GM19468 (cell line): Measurements from ENCODE around the gene HYLS1.
"Not testable (repeated sequence)": the region's sequence is repeated elsewhere in the genome, so short reads cannot be mapped to it uniquely, and the experiment has no call there.

ENCODE experiments used
- ATAC-seq: cut with Tn5 transposase; IDR thresholded peaks from one replicate; pipeline ENCODE4 v1.9.1; 2021; ENCODE audit warnings: mild to moderate bottlenecking, moderate library complexity, moderate number of reproducible peaks; ENCODE audit not compliant: unreplicated experiment; ENCODE audit errors: extremely low read depth

HYLS1 gene, protein sequence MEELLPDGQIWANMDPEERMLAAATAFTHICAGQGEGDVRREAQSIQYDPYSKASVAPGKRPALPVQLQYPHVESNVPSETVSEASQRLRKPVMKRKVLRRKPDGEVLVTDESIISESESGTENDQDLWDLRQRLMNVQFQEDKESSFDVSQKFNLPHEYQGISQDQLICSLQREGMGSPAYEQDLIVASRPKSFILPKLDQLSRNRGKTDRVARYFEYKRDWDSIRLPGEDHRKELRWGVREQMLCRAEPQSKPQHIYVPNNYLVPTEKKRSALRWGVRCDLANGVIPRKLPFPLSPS

DNA sequence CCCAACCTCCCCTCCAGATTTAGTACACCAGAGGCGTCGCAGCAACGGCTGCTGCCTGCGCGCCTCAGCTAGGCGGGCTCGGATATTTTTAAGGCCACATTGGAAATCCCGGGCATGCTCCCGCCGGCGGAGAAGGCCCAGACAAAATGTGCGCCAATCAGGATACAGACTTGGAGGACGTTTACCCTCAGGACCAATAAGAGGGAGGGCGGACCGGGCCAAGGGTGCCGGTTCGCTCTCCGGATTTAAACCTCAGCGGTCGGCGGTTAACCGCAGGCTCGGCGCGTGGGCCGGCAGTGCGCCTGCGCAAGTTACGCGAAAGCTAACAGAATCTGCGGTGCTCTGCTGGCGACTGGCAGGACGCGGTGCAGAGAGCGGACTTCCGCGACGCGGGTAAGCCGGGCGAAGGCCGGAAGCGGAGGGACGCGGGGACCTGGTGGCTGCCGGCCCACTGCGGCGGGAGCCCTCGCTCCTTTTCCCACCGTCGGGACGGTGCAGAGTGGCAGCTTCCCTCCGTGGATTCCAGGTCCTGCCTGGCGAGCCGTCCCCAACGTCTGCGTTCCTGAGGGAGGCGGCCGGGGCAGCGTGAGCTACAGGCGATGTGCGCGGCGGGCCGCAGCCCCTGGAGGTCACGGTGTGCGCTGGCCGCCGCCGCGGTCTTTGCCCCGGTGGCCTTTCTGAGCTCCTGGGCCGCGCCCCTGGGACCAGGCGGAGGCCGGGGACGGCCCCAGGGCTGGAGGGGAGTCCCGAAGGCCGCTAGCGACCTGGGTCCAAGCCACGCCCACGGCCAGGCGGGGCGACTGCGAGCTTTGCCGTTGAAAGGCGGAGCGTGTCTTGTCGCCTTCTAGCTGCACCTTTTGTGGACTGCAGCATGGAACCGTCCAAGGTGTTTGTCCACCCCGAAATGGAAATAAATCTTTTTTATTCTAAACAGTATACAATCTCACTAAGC is at the start of gene HYLS1:
Gene HYLS1 (plus strand): TSS at position 296 of the 952 bp plus-strand sequence. CDS start 11,701 bp downstream, outside the sequence.
- ATAC-seq = peak; percentile 86

DNA sequence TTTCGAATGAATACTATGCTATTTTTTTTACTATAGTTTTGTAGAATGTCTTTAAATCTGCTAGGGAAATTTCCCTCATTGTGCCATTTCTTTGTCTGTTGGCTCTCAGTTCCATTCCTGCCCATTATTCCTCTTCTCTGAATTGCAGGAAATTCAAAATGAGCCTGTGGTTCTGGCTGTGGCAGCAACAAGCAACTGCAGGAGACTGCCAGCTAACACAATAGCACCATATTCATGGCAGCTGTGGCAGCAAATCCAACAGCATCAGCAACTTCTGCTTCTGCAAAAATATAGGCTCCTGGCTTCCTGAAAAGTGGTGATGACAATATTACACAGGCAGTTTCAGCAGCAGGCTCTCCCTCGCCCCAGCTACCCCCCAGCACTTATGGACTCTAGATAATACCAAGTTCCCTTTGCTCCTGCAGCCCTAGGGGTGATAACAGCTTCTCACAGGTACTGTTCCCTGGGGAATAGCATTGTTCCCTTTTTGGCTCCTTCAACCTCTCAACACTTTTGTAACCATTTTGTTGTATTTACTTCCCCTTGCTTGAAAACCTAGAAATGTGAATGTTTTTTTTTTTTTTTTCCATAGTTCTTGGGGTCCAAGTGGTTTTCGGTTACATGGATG is 45.0 kb upstream of the HYLS1 start:
- ATAC-seq = no peak

DNA sequence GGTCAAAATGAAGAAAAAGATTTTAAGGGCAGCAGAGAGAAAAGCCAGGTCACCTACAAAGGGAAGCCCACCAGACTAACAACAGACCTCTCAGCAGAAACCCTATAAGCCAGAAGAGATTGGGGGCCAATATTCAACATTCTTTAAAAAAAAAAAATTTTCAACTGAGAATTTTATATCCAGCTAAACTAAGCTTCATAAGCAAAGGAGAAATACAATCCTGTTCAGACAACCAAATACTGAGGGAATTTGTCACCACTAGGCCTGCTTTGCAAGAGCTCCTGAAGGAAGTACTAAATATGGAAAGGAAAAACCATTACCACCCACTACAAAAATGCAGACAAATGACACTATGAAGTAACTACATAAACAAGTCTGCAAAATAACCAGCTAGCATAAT is 41.3 kb upstream of the HYLS1 start:
- ATAC-seq = no peak

DNA sequence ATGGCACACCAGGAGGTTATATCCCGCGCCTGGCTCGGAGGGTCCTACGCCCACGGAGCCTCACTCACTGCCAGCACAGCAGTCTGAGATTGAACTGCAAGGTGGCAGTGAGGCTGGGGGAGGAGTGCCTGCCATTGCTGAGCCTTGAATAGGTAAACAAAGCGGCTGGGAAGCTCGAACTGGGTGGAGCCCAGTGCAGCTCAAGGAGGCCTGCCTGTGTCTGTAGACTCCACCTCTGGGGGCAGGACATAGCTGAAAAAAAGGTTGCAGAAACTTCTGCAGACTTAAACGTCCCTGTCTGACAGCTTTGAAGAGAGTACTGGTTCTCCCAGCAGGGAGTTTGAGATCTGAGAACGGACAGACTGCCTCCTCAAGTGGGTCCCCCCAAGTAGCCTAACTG is 29.8 kb upstream of the HYLS1 start:
- not testable (repeated sequence) for ATAC-seq

- ATAC-seq = not testable (repeated sequence)
These were observed 24.7 kb upstream of the HYLS1 start for GRCh38 chr11:125862786-125863185.

DNA sequence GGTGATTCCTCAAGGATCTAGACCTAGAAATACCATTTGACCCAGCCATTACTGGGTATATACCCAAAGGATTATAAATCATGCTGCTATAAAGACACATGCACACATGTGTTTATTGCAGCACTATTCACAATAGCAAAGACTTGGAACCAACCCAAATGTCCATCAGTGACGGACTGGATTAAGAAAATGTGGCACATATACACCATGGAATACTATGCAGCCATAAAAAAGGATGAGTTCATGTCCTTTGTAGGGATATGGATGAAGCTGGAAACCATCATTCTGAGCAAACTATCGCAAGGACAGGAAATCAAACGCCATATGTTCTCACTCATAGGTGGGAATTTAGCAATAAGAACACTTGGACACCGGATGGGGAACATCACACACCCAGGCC is 22.1 kb upstream of the HYLS1 start:
- not testable (repeated sequence) for ATAC-seq

DNA sequence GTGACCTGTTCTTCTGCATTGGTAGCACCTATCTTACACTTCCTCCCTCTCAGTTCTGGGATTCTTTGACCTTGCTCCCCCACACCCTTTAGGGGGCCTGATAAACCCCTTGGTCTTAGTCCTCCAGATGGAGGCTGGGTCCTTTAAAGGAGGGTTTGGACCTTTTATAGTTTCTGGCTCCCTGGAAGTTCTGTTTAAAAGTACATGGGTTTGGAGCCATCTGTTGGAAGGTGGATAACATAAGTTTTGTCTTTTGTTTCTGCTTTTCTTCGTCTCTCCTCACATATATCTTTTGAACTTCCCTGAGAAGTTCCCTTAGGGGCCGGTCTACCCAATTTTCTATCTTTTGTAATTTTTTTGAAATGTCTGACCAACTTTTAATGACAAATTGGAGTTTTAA is 17.9 kb upstream of the HYLS1 start:
- ATAC-seq = no peak

DNA sequence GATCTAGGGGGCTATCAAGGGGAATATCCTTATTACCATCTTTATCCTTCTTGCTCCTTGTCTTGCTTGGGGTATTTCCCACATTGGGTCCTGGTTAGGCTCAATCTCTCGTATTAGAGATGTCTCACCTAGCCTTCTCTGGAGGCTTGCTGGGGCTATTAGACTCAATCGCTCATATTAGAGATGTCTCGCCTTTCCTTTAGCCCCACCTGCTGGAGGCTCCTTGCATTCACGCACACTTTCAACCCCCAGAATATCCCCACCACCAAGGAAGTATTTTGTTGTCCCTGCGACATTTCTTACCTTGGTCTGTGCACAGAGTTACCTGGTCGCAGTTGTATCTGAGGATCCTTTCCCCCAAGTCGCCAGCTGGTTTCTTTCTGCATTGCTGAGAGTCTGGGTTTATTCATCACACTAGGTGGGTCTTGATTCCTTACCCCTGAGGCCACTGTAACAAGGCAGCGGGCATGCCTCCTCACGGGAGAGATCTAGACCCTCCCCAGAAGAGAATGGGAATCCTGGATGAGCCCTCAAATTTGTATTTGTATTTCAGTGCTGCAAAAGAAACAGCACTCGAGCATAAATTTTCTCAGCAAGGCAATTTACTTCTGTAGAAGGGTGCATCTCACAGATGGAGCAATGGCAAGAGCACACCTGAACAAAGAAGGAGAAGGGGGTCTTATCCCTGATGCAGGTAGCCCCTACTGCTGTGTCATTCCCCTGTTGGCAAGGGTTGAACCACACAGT is 15.9 kb upstream of the HYLS1 start:
- no peak for ATAC-seq

DNA sequence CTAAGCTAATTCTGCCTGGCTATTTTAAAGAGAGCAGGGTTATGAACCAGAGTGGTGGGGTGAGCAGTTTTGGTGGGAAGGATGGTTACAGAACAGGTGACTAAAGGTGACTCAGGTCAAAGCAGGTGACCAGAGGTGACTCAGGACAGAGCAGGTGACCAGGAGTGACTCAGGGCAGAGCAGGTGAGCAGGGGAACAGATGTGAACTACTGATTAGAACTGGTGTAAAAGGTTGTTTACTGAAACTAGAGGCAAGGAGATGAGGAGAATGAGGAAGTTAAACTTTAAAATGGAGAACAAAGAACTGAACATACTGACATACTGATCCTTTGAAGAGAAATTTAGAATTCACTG is 15.4 kb upstream of the HYLS1 start:
- no peak for ATAC-seq

- no peak for ATAC-seq
These were observed 13.4 kb upstream of the HYLS1 start for GRCh38 chr11:125873881-125874555.

DNA sequence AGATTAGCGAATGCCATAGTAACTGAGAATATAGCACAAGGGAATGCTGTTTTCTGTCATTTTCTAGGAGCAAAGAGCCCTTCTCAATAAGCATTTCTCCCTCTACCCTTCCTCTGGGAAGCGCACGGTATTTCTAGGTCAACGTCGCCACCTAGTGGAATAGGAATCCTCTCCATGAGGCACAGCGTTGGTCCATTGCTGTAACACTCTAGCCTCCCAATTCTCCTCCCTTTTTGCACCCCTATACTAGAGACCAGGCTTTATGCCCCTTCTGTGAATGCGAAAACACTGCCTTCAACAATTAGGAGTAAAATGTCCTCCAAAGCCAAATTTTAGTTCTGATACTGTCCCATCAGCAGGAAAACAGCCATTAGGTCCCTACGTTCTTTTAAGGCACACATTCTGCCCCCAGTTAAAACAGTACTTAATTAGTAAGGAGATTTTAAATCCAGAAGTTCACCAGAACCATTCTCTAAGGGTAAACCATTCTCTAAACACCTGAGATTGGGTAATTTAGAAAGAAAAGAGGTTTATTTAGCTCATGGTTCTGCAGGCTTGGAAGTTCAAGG is 12.8 kb upstream of the HYLS1 start:
- no peak for ATAC-seq

DNA sequence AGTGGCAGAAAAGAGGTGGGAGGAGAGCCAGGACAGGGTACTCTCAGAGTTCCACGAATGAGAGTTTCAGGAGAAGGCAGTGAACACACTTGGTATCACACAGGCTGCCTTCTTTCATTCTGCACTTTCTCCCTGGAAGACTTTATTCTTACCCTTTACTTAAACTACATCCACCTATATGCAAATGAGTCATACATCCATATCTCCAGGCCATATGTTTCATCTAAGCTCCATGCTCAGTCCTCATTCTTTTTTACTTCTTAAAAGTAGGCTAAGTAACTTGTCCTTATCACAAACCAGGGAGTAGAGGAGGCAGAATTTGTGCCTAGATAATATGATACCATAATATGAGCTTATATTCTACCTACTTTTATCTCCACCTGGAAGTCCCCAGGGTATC is 6.2 kb upstream of the HYLS1 start:
- ATAC-seq = no peak

GRCh38 chr11:125883375-125883774 is 4.1 kb upstream of the HYLS1 start:
- ATAC-seq = no peak

- no peak for ATAC-seq
These were observed 483 bp upstream of the HYLS1 start for GRCh38 chr11:125886997-125887372.

DNA sequence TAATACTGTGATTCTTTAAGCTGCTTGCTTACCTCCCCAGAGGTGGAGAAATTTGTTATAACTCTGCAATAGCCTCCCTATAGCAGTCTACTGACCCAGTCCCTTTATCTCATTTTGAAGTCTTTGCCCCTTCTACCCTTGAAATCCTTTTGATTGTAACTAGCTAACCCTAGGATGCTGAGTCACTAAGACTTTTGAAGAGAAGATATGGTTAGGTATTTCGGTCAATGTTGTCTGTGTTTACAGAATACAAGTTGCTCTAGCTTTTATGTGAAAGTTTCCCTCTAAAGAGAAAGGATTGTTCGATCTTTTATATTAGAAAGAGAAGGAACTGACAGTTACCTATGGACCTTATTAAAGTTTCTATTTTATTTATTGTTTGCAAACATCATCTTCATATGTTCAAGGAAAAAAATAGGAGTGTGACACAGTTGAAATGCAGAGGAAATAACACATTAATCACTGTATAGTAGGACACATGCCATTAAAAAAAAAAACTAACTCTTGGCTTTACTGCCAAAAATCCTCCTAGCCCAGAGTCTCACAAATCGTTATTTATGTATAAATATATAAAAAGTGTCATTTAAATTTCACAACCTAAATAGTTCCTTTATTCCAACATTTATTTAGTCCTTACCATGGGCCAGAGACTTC is 3.1 kb downstream of the HYLS1 start:
- no peak for ATAC-seq

DNA sequence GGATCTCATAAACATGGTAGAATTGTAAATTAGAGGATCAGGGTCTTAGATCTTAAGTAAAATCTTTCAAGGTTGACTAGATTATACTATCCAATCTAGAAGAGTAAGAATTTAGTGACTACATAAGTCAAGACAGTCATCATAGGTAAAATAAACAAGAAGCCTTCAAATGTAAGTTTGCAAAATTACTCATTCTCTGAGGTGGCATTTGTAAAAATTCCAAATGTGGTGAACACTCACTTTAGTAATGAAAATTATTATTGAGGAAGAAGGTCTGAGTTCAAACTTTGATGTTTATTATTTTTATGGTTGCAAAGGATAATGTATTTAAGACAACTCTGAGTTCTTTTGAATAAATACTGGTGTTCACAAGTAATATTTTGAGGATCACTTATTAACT is 4.6 kb downstream of the HYLS1 start:
- ATAC-seq = no peak

GRCh38 chr11:125892994-125893393 is 5.5 kb downstream of the HYLS1 start:
- no peak for ATAC-seq

DNA sequence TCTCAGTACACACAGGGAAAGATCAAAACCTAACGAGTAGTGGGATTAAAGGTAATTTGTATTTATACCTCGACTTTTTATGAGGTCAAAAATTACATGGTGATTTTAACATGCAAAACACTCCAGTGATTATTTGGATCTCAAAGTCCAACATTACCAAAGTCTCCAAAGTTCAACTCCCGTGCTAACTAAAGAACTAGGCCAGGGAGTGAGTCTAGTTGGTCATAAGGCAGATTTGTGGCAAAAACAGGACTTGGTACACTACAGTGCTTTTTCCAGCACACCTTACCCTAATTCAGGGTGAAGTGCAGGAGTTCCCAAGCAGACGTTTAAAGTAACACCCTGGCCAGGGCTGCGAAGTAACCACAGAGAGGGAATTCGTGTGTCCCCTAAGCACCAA is 14.4 kb downstream of the HYLS1 start:
- no peak for ATAC-seq
